DND-41 (cell line): ENCODE data around the gene ADSS1.

Experiments
- EZH2 ChIP-seq: IDR thresholded peaks from 3 replicates; pipeline ENCODE4 v1.6.1; 2012; ENCODE audit warnings: borderline replicate concordance, low read depth, mild to moderate bottlenecking, moderate library complexity, low read length, inconsistent platforms; ENCODE audit not compliant: severe bottlenecking
- TF ChIP-seq, protein P1 (sequence below): IDR thresholded peaks from 2 replicates; pipeline ENCODE4 v1.5.1; 2012; ENCODE audit warnings: borderline replicate concordance, low read length, moderate library complexity, mild to moderate bottlenecking; ENCODE audit not compliant: poor library complexity, severe bottlenecking; ENCODE audit errors: extremely low read depth

DNA sequence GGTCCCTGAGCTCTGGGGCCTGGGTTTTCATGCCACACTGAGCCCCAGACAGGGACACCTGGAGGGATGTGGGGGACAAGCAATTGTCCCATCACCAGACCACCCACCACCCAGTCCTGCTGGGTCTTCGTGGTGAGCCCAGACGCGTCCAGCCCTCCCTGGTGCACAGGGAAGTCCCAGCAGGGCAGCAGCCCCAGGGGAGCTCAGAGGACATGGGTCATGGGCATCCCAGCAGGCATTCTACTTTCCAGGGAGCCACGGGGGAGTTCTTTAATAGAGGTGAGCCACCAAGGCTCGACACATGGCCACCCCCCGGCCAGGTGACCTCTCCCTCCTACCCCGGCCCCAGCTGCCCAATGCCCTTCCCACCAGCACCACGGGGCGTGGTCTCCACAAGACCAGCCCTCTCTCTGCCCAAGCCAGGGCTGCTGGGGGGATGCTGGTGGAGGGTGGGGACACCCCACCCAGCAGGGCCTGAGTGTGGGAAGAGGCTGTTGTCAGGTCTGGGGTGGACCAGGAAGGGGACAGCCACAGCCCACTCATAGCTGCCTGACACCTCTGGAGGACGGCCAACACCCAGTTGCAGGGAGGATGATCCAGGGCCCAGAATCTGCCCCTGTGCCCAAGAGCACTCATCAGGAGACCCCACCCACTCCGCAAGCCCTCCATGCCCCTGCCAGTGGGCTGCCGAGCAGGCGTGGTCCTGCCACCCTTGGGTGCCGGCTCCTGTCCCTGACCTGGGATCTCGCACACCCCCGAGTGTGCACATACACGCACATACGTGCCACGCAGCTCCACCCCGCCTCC is 57.4 kb downstream of the ADSS1 start:
- TF ChIP-seq, protein P1, sequence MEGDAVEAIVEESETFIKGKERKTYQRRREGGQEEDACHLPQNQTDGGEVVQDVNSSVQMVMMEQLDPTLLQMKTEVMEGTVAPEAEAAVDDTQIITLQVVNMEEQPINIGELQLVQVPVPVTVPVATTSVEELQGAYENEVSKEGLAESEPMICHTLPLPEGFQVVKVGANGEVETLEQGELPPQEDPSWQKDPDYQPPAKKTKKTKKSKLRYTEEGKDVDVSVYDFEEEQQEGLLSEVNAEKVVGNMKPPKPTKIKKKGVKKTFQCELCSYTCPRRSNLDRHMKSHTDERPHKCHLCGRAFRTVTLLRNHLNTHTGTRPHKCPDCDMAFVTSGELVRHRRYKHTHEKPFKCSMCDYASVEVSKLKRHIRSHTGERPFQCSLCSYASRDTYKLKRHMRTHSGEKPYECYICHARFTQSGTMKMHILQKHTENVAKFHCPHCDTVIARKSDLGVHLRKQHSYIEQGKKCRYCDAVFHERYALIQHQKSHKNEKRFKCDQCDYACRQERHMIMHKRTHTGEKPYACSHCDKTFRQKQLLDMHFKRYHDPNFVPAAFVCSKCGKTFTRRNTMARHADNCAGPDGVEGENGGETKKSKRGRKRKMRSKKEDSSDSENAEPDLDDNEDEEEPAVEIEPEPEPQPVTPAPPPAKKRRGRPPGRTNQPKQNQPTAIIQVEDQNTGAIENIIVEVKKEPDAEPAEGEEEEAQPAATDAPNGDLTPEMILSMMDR: no peak
- no peak for TF ChIP-seq EZH2
